H9 (cell line): ENCODE measurements around the gene TENM4. TPM values are rescaled to one million over a fixed set of nuclear protein-coding genes. Genes with fewer than 3 reads are reported as not detected.

Experiments used
- DNase-seq: peaks from one replicate; pipeline ENCODE4 v3.0.0-alpha.2; 2017
- H2AFZ ChIP-seq: one replicate; pipeline ENCODE4 v1.6.1; 2013; ENCODE audit warnings: mild to moderate bottlenecking, low read length, control low read depth, moderate library complexity
- H2AK5ac ChIP-seq: 2 replicates; pipeline ENCODE4 v1.6.1; 2013; ENCODE audit warnings: low read length, control low read depth, mixed read lengths; ENCODE audit not compliant: insufficient read length
- H2BK120ac ChIP-seq: one replicate; pipeline ENCODE4 v1.6.1; 2013; ENCODE audit warnings: low read depth, mild to moderate bottlenecking, low read length, control low read depth, inconsistent platforms; ENCODE audit not compliant: poor library complexity, severe bottlenecking
- H2BK12ac ChIP-seq: 2 replicates; pipeline ENCODE4 v1.6.1; 2013; ENCODE audit warnings: low read length, control low read depth, mixed read lengths, low read depth; ENCODE audit not compliant: insufficient read length
- H2BK15ac ChIP-seq: 2 replicates; pipeline ENCODE4 v1.6.1; 2013; ENCODE audit warnings: low read depth, low read length, control low read depth
- H2BK20ac ChIP-seq: one replicate; pipeline ENCODE4 v1.6.1; 2013; ENCODE audit warnings: low read depth, mild to moderate bottlenecking, low read length, control low read depth, inconsistent platforms; ENCODE audit not compliant: poor library complexity, severe bottlenecking
- H2BK5ac ChIP-seq: 2 replicates; pipeline ENCODE4 v1.6.1; 2013; ENCODE audit warnings: low read length, control low read depth, mixed read lengths; ENCODE audit not compliant: insufficient read length
- H3K14ac ChIP-seq: 2 replicates; pipeline ENCODE4 v1.6.1; 2013; ENCODE audit warnings: low read length, control low read depth; ENCODE audit not compliant: insufficient read depth
- H3K18ac ChIP-seq: 2 replicates; pipeline ENCODE4 v1.6.1; 2013; ENCODE audit warnings: low read depth, mild to moderate bottlenecking, mixed read lengths, low read length, control low read depth; ENCODE audit not compliant: insufficient read length
- H3K23ac ChIP-seq: 2 replicates; pipeline ENCODE4 v1.6.1; 2013; ENCODE audit warnings: low read length, control low read depth, mixed read lengths, low read depth; ENCODE audit not compliant: insufficient read length
- H3K23me2 ChIP-seq: 2 replicates; pipeline ENCODE4 v1.6.1; 2013; ENCODE audit warnings: low read depth, mild to moderate bottlenecking, mixed read lengths, low read length, control low read depth; ENCODE audit not compliant: insufficient read length, poor library complexity, severe bottlenecking
- H3K27ac ChIP-seq: 2 replicates; pipeline ENCODE4 v1.5.1; 2013; ENCODE audit warnings: low read length, control low read depth, mixed read lengths, low read depth; ENCODE audit not compliant: insufficient read length
- H3K27me3 ChIP-seq: 2 replicates; pipeline ENCODE4 v1.6.1; 2013; ENCODE audit warnings: low read length, control low read depth, inconsistent platforms; ENCODE audit not compliant: insufficient read depth
- H3K4ac ChIP-seq: 2 replicates; pipeline ENCODE4 v1.6.1; 2013; ENCODE audit warnings: low read depth, mild to moderate bottlenecking, control low read depth, inconsistent platforms, low read length, moderate library complexity
- H3K4me1 ChIP-seq: 2 replicates; pipeline ENCODE4 v1.6.1; 2013; ENCODE audit warnings: low read length, control low read depth, inconsistent platforms; ENCODE audit not compliant: insufficient read depth
- H3K4me2 ChIP-seq: 2 replicates; pipeline ENCODE4 v1.6.1; 2013; ENCODE audit warnings: low read length, control low read depth, mixed read lengths; ENCODE audit not compliant: insufficient read length, insufficient read depth
- H3K56ac ChIP-seq: 2 replicates; pipeline ENCODE4 v1.6.1; 2013; ENCODE audit warnings: low read depth, mild to moderate bottlenecking, mixed read lengths, low read length, control low read depth; ENCODE audit not compliant: insufficient read length
- H3K79me1 ChIP-seq: 2 replicates; pipeline ENCODE4 v1.6.1; 2013; ENCODE audit warnings: low read depth, mild to moderate bottlenecking, moderate library complexity, low read length, control low read depth, inconsistent platforms; ENCODE audit not compliant: insufficient read depth, poor library complexity, severe bottlenecking
- H3K79me2 ChIP-seq: 2 replicates; pipeline ENCODE4 v1.6.1; 2013; ENCODE audit warnings: low read length, control low read depth, inconsistent platforms; ENCODE audit not compliant: insufficient read depth
- H3K9ac ChIP-seq: 2 replicates; pipeline ENCODE4 v1.6.1; 2013; ENCODE audit warnings: low read length, control low read depth, mixed read lengths; ENCODE audit not compliant: insufficient read length; ENCODE audit errors: extremely low read depth
- H3K9me3 ChIP-seq: one replicate; pipeline ENCODE4 v1.6.1; 2013; ENCODE audit warnings: low read depth, low read length, inconsistent platforms; ENCODE audit not compliant: control insufficient read depth
- H3T11ph ChIP-seq: one replicate; pipeline ENCODE4 v1.6.1; 2013; ENCODE audit warnings: mild to moderate bottlenecking, low read length, control low read depth, inconsistent platforms
- H4K20me1 ChIP-seq: one replicate; pipeline ENCODE4 v1.6.1; 2013; ENCODE audit not compliant: control insufficient read depth, insufficient read length, insufficient read depth
- H4K5ac ChIP-seq: 2 replicates; pipeline ENCODE4 v1.6.1; 2013; ENCODE audit warnings: low read depth, mild to moderate bottlenecking, mixed read lengths, low read length, control low read depth; ENCODE audit not compliant: insufficient read length
- H4K8ac ChIP-seq: replicated peaks from 2 replicates; pipeline ENCODE4 v1.6.1; 2013; ENCODE audit warnings: low read length, control low read depth, mixed read lengths, low read depth; ENCODE audit not compliant: insufficient read length
- H4K91ac ChIP-seq: 2 replicates; pipeline ENCODE4 v1.6.1; 2013; ENCODE audit warnings: low read depth, mild to moderate bottlenecking, moderate library complexity, mixed read lengths, low read length, control low read depth; ENCODE audit not compliant: insufficient read length
- H3K27ac Mint-ChIP-seq, 3 experiments: 2 replicates in 2 of 3; 3 replicates in 1 of 3; pipeline ENCODE4 v1.8.0; 2020 to 2021; ENCODE audit warnings: mixed read lengths in 3 of 3, mild to moderate bottlenecking in 1 of 3, moderate library complexity in 1 of 3
- H3K27me3 Mint-ChIP-seq: 2 replicates; pipeline ENCODE4 v1.8.0; 2021; ENCODE audit warnings: low read depth, mild to moderate bottlenecking, moderate library complexity, mixed read lengths
- H3K36me3 Mint-ChIP-seq, 3 experiments: 2 replicates in 2 of 3; 3 replicates in 1 of 3; pipeline ENCODE4 v1.8.0; 2020 to 2021; ENCODE audit warnings: low read depth in 3 of 3, mixed read lengths in 3 of 3; ENCODE audit not compliant: insufficient read depth in 1 of 3
- H3K4me1 Mint-ChIP-seq, 2 experiments: 2 replicates each; pipeline ENCODE4 v1.8.0; 2020; ENCODE audit warnings: mixed read lengths in 2 of 2
- H3K4me3 Mint-ChIP-seq, 2 experiments: 2 replicates in 1 of 2; 3 replicates in 1 of 2; pipeline ENCODE4 v1.8.0; 2020 to 2021; ENCODE audit warnings: mild to moderate bottlenecking in 2 of 2, mixed read lengths in 2 of 2, moderate library complexity in 1 of 2
- H3K9me3 Mint-ChIP-seq, 2 experiments: 2 replicates in 1 of 2; 3 replicates in 1 of 2; pipeline ENCODE4 v1.8.0; 2020; ENCODE audit warnings: mild to moderate bottlenecking in 2 of 2, mixed read lengths in 2 of 2, moderate library complexity in 1 of 2
- CTCF ChIP-seq: fragments of 200-600 bp; sonication (generic); conservative IDR thresholded peaks from 3 replicates; pipeline ENCODE4 v1.8.0; 2021; ENCODE audit warnings: antibody characterized with exemption, mild to moderate bottlenecking
- WGBS: extraction: QIAGEN DNeasy Blood & Tissue Kit; methylation state at CpG from one replicate; pipeline ENCODE4 v1.1.7; 2013; ENCODE audit warnings: missing lambda C conversion rate, low lambda C conversion rate, mixed read lengths; ENCODE audit not compliant: insufficient read length; ENCODE audit errors: extremely low coverage; 5-methylcytosine and 5-hydroxymethylcytosine counted together
- total RNA-seq: library from RNA; stranded (reverse); gene quantifications from 2 replicates; pipeline ENCODE4 v1.2.1, GENCODE V29; 2021

The TENM4 gene
- total RNA-seq, 1 experiment from 2014 or later, result 4.6 TPM

DNA sequence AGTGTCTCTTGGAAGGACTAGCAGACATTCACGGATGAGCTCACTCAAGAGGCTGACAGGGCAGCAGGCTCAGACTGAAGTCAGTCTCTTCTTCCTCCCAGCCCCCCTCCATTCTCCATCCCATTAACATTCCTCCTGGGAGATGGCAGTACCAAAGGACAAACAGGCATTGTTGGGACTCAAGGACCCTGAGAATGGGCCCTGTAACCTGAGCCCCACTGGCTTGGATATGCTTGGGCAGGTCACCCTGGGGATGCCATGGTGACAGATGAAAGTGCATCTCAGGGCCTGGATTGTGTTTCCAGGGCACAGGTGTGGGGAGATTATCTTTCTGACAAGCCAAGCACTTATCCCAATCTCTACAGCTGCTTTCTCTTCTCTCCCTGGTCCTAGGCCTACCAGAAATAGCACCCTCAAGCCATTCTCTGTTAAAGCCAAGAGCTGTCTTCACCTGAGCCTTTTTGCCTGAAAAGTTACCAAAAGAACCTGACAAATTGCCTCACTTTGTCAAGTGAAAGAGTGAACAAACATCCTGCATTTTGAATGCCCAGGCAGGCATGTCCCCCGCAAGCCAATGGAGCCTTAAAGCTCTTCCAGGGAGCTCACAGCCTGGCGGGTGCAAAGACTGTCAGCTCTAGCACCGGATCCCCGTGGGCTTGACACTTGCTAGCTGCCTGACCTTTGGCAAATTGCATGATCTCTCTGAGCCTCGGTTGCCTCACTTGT lies 500.2 kb downstream of the TENM4 start:
- H2BK120ac ChIP-seq, result no peak overlapping the region
- no peak overlapping the region for H2AFZ ChIP-seq
- H3K4me3 Mint-ChIP-seq, result no peak overlapping the region
- no peak overlapping the region for H4K8ac ChIP-seq
- H3K14ac ChIP-seq, result no peak overlapping the region
- no peak overlapping the region for H2BK20ac ChIP-seq
- H3K79me2 ChIP-seq, result no peaks in the 10 kb centered on the region
- no peak overlapping the region for H3K4ac ChIP-seq
- WGBS, result no CpG with 5 or more reads among the region's 6 CpGs
- H2BK15ac ChIP-seq, result no peak overlapping the region
- no peak overlapping the region for H2BK12ac ChIP-seq
- H3K27ac ChIP-seq, result no peak overlapping the region
- no peak overlapping the region for H3K4me2 ChIP-seq
- DNase-seq, result peak; percentile 84
- H4K20me1 ChIP-seq, result no peaks in the 10 kb centered on the region
- H4K91ac ChIP-seq, result no peak overlapping the region
- H3K9me3 Mint-ChIP-seq, result no peaks in the 10 kb centered on the region
- no peak for TF ChIP-seq CTCF
- peak overlapping the region; percentile 32 to 88 (median 59); a peak in 3 of 7 replicates for H3K27ac Mint-ChIP-seq
- peak overlapping the region; percentile 41 for H3K18ac ChIP-seq
- no peak overlapping the region for H3K56ac ChIP-seq
- no peak overlapping the region for H3T11ph ChIP-seq
- H3K9ac ChIP-seq, result no peak overlapping the region
- H3K9me3 ChIP-seq, result no peaks in the 10 kb centered on the region
- H3K27me3 ChIP-seq, result no peaks in the 10 kb centered on the region; the same call in 1 of the 2 replicates
- H3K27me3 Mint-ChIP-seq, result peaks cover 32% of the 10 kb centered on the region
- no peaks in the 10 kb centered on the region for H3K79me1 ChIP-seq
- no peak overlapping the region for H2AK5ac ChIP-seq
- no peaks in the 10 kb centered on the region for H3K36me3 Mint-ChIP-seq
- H3K4me1 Mint-ChIP-seq, result peaks cover 34 to 39% of the 10 kb centered on the region in 2 experiments
- no peak overlapping the region for H2BK5ac ChIP-seq
- no peaks in the 10 kb centered on the region for H3K23me2 ChIP-seq
- H4K5ac ChIP-seq, result no peak overlapping the region
- H3K23ac ChIP-seq, result no peak overlapping the region
- H3K4me1 ChIP-seq, result peaks cover 6% of the 10 kb centered on the region; the same call in 1 of the 2 replicates
